ENCODE results near the gene CITED4. TPM values are rescaled to one million over a fixed set of nuclear protein-coding genes. Genes with fewer than 3 reads are reported as not detected.
A peak's percentile ranks its signal among the peaks of the same experiment; 100 is the strongest.

The CITED4 gene
- total RNA-seq, 2 donors from 2014 or later: 22.9 to 26.5 TPM

DNA sequence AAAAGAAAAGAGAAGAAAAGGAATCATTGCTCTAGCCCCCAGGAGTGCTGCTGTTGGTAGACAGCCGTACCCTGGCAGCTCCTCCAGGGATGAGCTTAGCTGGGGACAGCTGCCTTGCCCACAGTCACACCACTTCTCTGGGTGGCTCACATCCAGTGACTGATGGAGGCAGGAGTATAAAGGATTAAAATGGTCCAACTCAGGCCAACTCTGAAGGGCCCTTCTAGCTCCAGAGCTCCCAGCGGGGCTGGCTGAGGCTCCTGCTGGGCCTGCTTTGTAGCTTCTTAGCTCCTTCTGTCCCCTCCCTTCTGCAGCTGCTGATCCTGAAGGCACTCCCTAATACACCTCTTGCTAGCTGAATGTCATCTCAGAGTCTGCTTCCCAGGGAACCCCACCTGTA is 4.4 kb downstream of the CITED4 start:
- ATAC-seq (no peak), DNase-seq (no peak)
- intact Hi-C loops (cut with DNase I): loop anchor here in 1 of 2 donors (10.0 kb wide), 1 partner anchor 243 kb away; no protein-coding TSS in a partner anchor

DNA sequence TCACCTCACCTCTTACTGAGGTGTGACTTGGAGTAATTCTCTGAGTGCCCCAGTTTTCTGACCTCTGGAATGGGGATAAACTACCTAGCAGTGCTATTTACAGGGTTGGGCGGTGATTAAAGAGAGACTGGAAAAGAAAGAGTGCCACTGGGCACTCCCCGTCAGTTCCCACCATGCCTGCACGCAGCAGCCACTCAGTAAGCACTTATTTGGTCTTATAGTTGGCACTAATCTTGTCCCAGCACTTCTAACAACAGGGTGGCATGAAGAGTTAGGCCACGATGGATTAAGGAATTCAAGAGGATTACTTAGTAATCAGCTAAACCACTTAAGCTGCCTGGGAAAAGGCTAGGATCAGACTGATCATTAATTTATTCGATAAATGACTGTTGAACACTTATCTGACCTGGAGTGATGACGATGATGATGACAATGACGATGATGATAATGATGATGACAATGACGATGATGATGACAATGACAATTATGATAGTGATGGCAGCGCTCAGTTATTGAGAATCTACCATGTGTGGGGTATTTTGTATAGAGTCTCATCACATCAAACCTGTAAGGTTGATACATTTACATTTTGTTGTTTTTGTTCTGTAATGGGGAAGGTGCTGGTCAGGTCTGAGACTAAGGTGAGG is 5.4 kb downstream of the CITED4 start:
- intact Hi-C loops (cut with DNase I): loop anchor here in 1 of 2 donors (10.0 kb wide), 1 partner anchor 242 kb away; no protein-coding TSS in a partner anchor

DNA sequence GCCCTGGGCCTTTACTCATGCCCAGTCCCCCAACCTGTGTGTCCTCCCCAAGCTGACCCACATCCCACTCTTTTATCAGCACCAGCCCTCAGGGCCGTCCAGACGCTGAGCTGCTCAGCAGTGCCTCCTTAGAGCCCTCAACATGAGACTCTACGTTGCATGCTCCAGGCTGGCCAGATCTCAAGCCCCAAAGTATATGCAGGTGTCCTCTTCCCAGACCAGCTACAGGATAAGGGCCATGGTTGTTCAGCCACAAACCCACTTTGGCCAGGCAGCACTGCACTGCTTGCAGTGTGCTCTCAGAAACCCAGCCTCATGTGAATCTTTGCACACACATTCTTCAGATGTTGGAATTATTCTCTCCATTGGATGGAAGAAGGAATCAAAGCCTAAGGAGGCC is 6.0 kb downstream of the CITED4 start:
- intact Hi-C loops (cut with DNase I): loop anchor here in 1 of 2 donors (10.0 kb wide), 1 partner anchor 241 kb away; no protein-coding TSS in a partner anchor
- DNase-seq (no peak), ATAC-seq (no peak)

More for the DNA sequence above, 5.4 kb downstream of the CITED4 start:
- no peak for ATAC-seq
- no peak for DNase-seq

DNA sequence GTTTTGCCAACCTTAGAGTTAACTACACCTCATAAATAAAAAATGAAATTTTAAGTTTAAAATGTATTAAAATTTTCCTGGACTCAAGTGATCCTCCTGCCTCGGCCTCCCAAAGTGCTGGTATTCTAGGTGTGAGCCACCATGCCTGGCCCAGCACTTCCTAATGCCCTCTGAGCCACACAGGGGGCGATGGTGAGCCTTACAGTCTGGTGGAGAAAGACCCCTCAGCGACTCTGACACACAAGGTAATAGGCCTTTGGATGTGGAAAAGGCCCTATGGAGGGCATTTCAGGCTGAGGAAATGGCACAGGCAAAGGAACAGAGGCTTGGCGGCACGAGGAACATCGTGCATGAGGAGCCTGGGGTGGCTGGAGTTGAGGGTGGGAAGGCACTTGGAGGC is 6.7 kb downstream of the CITED4 start:
- intact Hi-C loops (cut with DNase I): loop anchor here in 1 of 2 donors (10.0 kb wide), 1 partner anchor 241 kb away; no protein-coding TSS in a partner anchor
- ATAC-seq: no peak
- no peak for DNase-seq

DNA sequence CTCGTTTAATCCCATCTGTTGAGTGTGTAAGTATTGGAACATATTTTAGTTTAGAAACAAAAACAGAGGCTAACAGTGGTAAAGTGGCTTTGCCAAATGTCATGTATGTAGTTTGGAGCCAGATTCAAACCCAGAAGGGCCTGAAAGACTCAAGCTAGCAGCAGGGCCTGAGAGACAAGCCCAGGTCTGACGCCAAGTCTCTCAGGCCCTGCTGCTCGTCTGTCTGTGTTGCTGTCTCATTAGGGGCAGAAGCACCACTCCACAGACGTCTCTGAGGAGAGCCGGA is 8.3 kb downstream of the CITED4 start:
- intact Hi-C loops (cut with DNase I): loop anchor here (5.0 to 10.0 kb wide), 2 partner anchors 239 to 242 kb away; no protein-coding TSS in a partner anchor
- ATAC-seq (peak in 1 of 2 donors; percentile 10), DNase-seq (no peak)

DNA sequence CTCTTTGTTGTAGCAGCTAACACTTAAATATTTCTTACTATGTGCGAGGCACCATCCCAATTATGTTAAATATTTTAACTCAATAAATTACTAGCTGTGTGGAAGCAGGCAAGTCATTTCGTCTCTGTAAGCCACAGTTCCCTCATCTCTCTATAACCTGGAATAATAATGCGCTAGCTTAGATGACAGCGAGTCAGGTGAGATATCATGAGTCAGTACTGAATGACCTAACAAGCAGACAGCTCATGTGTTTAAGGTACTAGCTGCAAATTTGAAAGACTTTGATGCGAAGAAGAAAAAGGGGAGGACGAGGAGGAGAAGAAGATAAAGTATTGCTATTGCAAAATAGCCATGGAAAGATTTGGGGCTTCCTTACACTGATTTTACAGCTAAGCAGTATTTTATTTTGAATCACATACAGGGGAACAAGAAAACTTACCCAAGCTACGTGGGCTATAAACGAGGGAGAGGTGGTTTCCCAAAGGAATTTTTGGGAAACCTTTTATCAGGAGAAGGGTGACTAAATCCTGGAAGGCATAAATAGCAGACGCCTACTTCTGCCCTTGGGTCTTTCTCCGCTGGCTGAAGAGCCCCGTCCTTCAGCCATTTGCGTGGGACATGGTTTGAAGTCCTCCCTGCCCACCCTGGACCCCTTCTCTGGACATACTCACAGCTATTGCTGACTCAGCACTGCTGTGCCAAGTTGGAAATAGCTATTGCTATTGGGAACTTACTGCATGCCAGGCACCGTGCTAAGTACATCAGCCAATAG is 8.9 kb downstream of the CITED4 start:
- intact Hi-C loops (cut with DNase I): loop anchor here (5.0 to 10.0 kb wide), 2 partner anchors 238 to 241 kb away; no protein-coding TSS in a partner anchor
- peak in 1 of 2 donors; percentile 46 for ATAC-seq
- no peak for DNase-seq

DNA sequence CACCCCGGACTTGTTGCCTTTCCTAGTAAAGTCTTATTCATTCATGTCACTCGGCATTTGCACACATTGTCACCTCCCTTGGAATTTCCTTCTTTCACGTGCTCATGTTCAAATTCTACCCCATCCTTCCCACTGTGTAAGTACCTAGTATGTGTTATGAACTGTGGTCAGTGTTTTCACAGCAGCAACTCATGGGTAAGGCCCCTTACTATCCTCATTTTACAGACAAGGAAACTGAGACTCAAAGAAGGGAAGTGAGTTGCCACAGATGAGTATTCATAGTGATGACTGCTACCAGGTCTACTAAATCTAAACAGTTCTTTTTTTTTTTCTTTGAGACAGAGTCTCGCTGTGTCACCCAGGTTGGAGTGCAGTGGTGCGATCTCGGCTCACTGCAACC is 10.5 kb downstream of the CITED4 start:
- intact Hi-C loops (cut with DNase I): loop anchor here (5.0 to 10.0 kb wide), 2 partner anchors 237 to 239 kb away; no protein-coding TSS in a partner anchor
- ATAC-seq (no peak), DNase-seq (no peak)

DNA sequence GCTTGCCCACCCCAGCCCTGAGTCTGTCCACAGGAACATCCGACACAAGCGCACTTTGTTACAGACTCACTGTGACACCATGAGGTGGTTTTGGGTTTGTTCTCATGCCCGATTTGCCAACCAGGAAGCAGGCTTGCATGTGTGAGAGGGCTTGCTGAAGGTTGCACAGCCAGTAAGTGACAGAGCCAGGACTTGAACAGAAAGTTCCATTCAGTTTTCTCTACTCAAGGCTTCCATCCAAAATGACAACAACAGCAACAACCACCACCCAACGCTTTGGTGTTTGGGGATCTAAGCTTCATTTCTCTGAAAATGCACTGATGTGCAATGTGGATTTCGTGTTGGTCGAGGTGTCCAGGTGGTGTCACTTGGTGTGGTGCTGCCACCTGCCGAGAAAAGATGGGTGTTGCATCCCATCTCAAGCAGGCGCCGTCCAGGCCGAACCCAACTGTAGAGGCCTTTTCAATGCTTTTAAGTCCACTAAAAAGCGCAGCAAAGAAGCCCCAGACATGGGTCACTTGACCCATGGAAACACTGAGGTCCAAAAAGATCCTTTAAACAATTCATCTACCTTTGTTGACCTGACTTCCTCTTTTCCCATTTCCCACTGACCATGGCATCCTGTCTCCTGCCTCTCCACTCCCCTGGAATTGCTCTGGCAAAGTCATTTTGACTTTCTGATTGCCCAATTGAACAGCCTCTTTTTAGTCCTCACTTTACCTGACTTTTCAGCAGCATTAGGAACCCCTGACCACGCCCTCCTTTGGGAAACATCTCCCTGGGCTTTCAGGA is 12.2 kb downstream of the CITED4 start:
- intact Hi-C loops (cut with DNase I): loop anchor here (2.0 to 10.0 kb wide), 5 partner anchors 75 to 238 kb away; no protein-coding TSS in a partner anchor
- ATAC-seq (peak; percentile 75 to 88), DNase-seq (peak; percentile 74)

DNA sequence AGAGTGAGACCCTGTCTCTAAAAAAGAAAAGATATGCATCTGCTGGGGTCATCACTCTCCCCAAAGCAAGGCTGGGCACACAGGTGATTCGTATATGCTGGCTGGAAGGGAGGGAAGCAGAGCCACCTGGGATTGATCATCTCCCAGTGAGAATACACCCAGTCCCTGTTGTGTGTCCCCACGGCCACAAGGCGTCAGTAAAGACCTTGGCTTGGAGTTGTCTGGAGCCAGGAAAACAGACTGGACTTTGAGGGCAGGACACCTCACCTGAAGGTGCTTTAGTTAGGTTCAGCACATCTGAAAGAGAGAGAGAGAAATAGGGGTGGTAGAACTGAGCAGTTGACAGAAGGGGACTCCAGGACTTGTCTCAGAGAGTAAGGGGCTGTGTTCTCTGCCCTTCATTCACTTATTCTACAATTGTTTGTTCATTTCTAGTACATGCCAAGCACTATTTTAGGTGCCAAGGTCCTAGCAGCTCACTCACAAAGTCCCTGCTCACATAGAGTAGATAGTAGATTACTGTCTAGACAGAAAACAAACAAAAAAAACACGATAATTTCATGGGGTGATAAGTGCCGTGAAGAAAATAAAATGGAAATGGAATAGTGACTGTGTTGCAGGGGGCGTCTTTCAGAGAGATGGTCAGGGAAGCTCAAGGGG is 13.5 kb downstream of the CITED4 start:
- intact Hi-C loops (cut with DNase I): loop anchor here (2.0 to 10.0 kb wide), 3 partner anchors 74 to 104 kb away; no protein-coding TSS in a partner anchor
- ATAC-seq: peak; percentile 73 to 80
- peak; percentile 63 for DNase-seq

DNA sequence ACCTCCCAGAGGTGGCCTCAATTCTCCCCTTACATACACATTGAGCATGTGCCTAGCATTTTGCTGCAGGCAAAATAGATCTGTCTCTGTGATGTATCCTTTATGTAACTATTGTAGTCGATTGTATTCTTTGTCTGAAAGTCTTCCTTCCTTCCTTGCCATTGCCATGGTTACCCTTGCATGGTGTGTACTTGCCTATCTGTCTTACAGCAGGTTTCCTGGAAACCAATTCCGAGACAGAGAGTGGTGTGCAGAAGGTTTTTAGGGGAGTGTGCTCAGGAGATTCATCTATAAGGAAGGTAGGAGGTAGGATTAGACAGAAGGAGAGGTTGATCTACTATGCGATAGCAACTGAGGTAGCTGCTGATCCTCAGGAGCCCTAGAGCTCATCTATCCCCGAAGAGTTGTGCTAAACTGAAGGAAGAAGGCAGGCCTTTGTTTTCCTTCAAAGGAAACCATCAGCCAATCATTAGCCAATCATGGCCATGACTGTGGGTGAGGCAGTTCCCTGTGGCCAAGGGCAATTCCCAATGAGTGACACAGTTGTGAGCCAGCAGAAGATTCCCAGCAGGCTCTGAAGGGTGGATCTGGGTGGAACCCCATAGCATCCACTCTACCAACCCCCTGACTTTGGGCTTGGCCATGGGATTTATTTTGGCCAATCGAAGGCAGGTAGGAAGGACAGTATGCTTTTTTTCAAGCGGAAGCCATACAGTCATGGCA is 15.0 kb downstream of the CITED4 start:
- DNase-seq (no peak), ATAC-seq (no peak)
- intact Hi-C loops (cut with DNase I): loop anchor here (5.0 to 10.0 kb wide), 2 partner anchors 72 to 75 kb away; no protein-coding TSS in a partner anchor

DNA sequence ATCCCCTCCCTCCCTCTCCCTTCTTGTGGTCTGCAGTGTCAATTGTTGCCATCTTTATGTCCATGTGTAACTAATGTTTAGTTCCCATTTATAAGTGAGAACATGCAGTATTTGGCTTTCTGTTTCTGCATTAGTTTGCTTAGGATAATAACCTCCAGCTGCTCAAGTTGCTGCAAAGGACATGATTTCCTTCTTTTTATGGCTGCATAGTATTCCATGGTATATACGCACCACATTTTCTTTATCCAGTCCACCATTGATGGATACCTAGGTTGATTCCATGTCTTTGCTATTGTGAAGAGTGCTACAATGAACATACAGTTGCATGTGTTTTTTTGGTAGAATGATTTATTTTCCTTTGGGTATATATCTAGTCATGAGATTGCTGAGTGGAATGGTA is 16.3 kb downstream of the CITED4 start:
- DNase-seq (no peak), ATAC-seq (no peak)
- intact Hi-C loops (cut with DNase I): loop anchor here (5.0 to 10.0 kb wide), 2 partner anchors 71 to 74 kb away; no protein-coding TSS in a partner anchor

DNA sequence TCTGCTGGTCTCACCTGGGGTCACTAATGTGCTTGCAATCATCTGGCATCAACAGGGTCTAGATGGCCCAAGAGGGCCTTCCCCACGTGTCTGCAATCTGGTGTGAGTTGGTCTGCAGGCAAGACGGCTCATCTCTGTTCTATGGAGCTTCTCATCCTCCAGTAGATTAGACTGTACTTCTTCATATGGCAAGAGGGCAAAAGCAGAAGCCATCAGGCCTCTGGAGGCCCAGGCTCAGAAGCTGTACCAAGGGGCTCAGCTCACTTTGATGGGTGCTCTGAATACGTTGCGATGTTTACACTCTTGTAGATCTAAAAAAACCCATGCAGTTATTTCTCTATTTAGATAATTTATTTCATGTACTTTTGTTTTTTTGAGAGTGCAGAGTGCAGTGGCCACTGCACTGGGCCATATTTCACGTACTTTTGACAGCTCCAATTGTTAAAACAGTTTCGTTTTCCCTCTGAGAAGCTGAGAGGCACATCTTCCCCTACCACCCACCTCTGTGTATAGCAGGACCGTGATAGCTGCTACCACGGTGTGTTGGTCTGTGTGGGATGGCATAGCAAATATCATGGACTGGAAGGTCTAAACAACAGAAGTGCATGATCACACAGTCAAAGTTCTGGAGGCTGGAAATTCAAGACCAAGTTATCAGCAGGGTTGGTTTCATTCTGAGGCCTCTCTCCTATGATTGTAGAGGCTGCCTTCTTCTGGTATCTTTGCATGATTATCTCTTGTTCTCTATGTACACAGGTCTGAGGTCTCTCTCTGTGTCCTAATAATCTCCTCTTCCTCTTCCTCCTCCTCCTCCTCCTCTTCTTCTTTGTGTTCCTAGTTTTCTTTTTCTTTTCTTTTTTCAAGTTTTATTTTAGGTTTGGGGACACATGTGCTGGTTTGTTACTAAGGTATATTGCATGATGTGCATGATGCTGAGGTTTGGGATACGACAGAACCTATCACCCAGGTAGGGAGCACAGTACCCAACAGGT is 17.0 kb downstream of the CITED4 start:
- ATAC-seq: no peak
- intact Hi-C loops (cut with DNase I): loop anchor here (5.0 to 10.0 kb wide), 2 partner anchors 70 to 73 kb away; no protein-coding TSS in a partner anchor
- DNase-seq: no peak

DNA sequence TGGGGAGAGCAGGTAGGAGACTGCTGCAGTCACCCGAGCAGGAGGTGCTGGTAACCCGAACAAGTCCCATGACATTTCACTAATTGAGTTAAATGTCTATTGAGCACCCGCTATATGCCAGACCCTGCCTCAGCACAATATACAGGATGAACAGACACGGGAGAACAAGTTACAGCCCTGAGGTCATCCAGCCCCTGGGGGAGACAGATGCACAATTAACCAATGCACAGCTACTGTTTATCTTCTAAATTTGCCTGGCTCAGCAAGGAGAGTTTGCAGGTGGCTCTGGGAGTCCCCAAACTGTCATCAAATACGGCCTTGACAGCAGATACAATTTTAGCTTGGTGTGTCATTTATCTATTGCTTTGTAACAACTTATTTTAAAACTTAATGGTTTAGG is 18.1 kb downstream of the CITED4 start:
- ATAC-seq: no peak
- intact Hi-C loops (cut with DNase I): loop anchor here in 1 of 2 donors (10.0 kb wide), 1 partner anchor 69 kb away; no protein-coding TSS in a partner anchor

DNA sequence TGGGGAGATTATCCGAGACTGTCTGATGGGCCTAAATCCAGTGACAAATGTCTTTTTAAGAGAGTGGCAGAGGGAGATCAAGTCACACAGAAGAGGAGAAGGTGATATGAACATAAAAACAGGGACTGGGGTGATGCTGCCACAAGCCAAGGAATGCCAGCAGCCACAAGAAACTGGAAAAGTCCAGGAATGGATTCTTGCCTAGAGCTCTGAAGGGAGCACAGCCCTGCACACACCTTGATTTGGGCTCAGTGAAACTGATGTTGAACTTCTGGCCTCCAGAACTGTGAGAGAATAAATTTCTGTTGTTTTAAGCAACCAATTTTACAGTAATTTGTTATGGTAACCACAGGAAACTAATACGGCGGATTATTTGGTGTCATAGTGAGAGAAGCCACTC is 19.5 kb downstream of the CITED4 start:
- no peak for DNase-seq
- intact Hi-C loops (cut with DNase I): loop anchor here in 1 of 2 donors (10.0 kb wide), 1 partner anchor 68 kb away; no protein-coding TSS in a partner anchor
- ATAC-seq: no peak

More for the DNA sequence above, 18.1 kb downstream of the CITED4 start:
- DNase-seq: no peak

DNA sequence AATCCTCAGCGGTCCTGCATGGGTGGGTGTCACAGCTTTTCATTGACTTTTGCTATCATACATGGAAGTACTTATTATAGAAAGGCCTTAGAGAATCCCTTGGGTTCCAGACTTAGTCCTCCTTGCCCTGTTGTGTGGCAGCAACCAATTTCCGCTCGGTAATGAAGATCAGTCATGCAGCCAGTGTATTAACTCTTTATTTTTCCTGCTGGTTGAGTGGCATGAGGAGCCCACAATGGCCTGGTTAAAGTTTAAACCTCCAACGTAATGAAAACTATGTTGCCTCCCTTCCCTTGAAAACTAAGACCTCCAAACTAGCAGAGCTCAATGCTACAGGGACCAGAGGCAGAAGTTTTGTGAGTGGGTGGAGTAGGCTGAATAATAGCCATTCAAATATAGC is 20.0 kb downstream of the CITED4 start:
- no peak for ATAC-seq
- DNase-seq: no peak
- intact Hi-C loops (cut with DNase I): loop anchor here in 1 of 2 donors (10.0 kb wide), 1 partner anchor 67 kb away; no protein-coding TSS in a partner anchor

DNA sequence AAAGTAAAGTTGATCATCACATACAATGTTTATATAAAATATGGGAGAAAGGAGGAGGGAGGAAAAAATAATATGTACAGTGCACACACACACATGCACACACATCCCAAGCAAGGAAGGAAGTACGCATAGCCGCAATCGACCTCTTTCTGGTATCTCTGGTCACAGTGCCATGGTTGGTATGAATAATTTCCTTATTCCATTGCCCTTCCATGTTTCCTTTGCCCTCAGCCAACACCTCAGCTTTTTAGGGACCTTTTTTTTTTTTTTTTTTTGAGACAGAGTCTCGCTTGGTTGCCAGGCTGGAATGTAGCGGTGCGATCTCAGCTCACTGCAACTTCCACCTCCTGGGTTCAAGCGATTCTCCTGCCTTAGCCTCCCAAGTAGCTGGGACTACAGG is 20.6 kb downstream of the CITED4 start:
- intact Hi-C loops (cut with DNase I): loop anchor here in 1 of 2 donors (10.0 kb wide), 1 partner anchor 67 kb away; no protein-coding TSS in a partner anchor
- DNase-seq: no peak
- no peak for ATAC-seq
